Duodenal mucosa (tissue), 2 donors: ENCODE data around the gene HECTD3.
"Not testable (repeated sequence)": the region's sequence is repeated elsewhere in the genome, so short reads cannot be mapped to it uniquely, and the experiment has no call there.

ENCODE experiments used
- H3K27ac ChIP-seq: one replicate; pipeline ENCODE4 v1.7.0; 2013; ENCODE audit warnings: low read depth, low read length
- H3K27me3 ChIP-seq, 2 donors: one replicate each; pipeline ENCODE4 v1.7.0; 2013; ENCODE audit warnings: low read length in 2 of 2, control low read depth in 1 of 2; ENCODE audit not compliant: insufficient read depth in 2 of 2, control insufficient read depth in 1 of 2
- H3K36me3 ChIP-seq, 2 donors: one replicate each; pipeline ENCODE4 v1.7.0; 2013; ENCODE audit warnings: low read length in 2 of 2, control low read depth in 1 of 2; ENCODE audit not compliant: insufficient read depth in 2 of 2, control insufficient read depth in 1 of 2
- H3K4me1 ChIP-seq, 2 donors: one replicate each; pipeline ENCODE4 v1.7.0; 2013; ENCODE audit warnings: low read length in 2 of 2, control low read depth in 1 of 2; ENCODE audit not compliant: insufficient read depth in 2 of 2, control insufficient read depth in 1 of 2
- H3K4me3 ChIP-seq, 2 donors: one replicate each; pipeline ENCODE4 v1.7.0; 2013; ENCODE audit warnings: low read length in 2 of 2, low read depth in 1 of 2
- H3K9ac ChIP-seq, 2 donors: one replicate each; pipeline ENCODE4 v1.7.0; 2013; ENCODE audit warnings: low read length in 2 of 2, low read depth in 1 of 2
- H3K9me3 ChIP-seq, 2 donors: one replicate each; pipeline ENCODE4 v1.7.0; 2013; ENCODE audit warnings: low read length in 2 of 2, control low read depth in 1 of 2; ENCODE audit not compliant: control insufficient read depth in 1 of 2

The HECTD3 gene

DNA sequence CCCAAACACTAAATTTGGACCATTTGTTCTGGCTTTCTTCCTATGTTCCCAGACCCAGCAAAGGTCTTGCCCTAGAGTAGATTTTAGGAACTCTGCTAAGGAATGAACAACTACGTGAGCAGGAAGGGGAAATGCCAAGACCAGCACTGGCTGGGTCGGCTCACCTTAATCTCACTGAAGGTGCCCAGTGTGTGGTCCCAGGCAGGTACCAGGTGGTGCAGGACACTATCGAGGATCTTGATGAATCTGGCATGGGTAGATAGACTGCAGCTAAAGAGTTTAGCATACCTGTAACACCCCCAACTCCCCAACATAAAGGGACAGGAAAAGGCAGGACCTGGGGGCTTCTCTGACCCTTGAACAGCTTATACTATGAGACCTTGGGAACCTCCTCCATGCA is 3.0 kb downstream of the HECTD3 start:
- peaks cover 23 to 32% of the 10 kb centered on the region in 2 donors for H3K4me1 ChIP-seq
- H3K4me3 ChIP-seq, result no peak overlapping the region
- H3K27me3 ChIP-seq, result no peaks in the 10 kb centered on the region
- H3K9ac ChIP-seq, result no peak overlapping the region
- H3K27ac ChIP-seq, result no peak overlapping the region
- H3K9me3 ChIP-seq, result no peaks in the 10 kb centered on the region
- peaks cover 61 to 65% of the 10 kb centered on the region in 2 donors for H3K36me3 ChIP-seq

DNA sequence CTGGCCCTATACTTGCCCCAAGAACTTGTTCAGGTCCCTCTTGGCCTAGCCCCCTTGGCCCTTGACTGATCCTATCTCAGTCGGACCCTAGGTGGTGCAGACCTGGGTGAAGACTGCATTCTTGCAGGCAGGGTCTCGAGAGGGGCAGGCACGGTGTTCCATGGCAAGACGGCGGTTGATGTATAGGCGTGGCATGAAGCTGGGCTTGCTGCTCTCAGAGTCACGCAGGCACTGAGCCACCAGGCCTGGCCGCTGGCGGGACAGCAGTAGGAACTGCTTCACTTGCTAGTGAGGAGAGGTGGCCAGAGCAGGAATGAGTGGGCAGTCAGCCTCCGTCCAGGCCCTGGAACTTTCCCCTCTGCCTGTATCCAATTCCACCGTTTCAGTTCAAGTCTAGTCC is 3.8 kb downstream of the HECTD3 start:
- no peaks in the 10 kb centered on the region for H3K9me3 ChIP-seq
- H3K9ac ChIP-seq, result no peak overlapping the region
- H3K36me3 ChIP-seq, result peaks cover 68 to 73% of the 10 kb centered on the region in 2 donors
- peaks cover 24 to 26% of the 10 kb centered on the region in 2 donors for H3K4me1 ChIP-seq
- H3K27me3 ChIP-seq, result no peaks in the 10 kb centered on the region
- H3K27ac ChIP-seq, result no peak overlapping the region
- H3K4me3 ChIP-seq, result no peak overlapping the region

DNA sequence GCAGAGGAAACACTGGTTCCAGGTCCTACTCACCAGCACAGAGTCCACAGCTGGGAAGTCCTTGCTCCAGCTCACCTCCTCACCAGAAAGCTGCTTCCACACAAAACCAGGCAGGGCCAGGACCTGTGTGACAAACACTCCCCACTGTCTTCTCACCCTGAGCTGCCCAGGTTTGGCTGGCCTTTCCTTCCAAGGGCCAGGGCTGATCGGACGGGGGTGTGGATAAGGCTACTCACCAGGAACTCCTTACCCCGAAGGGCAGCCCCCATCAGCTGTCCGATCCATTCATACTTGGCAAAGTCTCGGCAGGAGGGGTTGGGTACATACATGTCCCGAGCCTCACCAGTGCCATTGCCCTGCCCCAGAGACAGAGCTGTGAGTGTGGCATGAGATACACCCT is 5.4 kb downstream of the HECTD3 start:
- no peak overlapping the region for H3K27ac ChIP-seq
- no peaks in the 10 kb centered on the region for H3K9me3 ChIP-seq

DNA sequence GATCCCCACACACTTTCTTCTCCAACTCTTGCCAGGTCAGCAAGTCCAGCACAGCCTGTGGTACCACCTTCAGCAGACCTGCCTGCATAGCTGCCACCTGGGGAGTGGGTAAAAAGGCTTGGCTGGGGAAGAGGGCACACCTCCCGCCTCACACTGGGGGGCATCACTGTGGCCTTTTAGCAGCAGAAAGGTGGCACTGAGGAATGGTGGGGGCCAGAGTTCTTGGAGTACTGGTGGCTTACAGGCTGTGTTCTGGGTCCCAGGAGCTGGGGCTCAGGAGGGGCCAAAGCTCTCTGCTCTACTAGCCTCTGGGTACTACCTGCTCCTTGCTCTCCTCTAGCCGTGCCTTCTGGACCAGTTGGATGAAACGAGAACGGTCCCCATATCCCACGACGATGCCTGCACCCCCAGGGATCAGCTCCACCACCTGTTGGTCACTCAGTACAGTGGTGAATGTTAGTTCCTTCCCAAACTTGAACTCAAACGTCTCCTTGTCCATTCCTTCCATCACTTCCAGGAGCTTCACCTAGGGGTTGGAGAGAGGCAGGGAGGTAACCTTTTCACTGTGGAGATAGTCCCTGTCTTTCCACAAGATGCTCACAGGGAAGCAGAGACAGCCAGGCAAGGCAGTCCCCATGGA is 6.7 kb downstream of the HECTD3 start:
- Histone ChIP-seq H3K9me3 (no peaks in the 10 kb centered on the region), H3K36me3 (peaks cover 68 to 80% of the 10 kb centered on the region in 2 donors), H3K4me3 (no peak overlapping the region), H3K27me3 (no peaks in the 10 kb centered on the region), H3K9ac (no peak overlapping the region), H3K4me1 (peaks cover 4 to 14% of the 10 kb centered on the region in 2 donors), H3K27ac (no peak overlapping the region)

More for the DNA sequence above, 5.4 kb downstream of the HECTD3 start:
- Histone ChIP-seq H3K4me1 (peaks cover 16 to 20% of the 10 kb centered on the region in 2 donors), H3K36me3 (peaks cover 72 to 84% of the 10 kb centered on the region in 2 donors), H3K27me3 (no peaks in the 10 kb centered on the region), H3K4me3 (no peak overlapping the region), H3K9ac (no peak overlapping the region)

DNA sequence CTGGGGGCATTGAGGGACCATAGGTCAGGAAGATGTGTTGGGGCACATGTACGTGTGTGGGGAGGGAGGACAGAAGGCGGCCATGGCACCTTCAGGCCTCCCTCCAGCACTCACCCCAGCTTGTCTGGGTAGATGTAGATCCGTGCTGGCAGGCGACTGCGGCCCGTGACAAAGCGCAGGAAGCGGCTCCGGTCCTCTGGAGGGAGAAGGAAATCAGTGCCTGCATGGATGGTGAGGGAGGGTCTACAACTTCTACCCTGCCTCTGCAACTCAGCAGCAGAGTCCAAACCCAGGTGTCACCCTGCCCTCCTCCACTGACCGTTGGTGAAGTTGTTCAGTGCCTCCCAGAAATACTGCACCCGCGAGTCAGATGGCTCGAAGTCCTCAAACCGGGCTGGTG is 7.4 kb downstream of the HECTD3 start:
- H3K4me1 ChIP-seq, result peaks cover 0 to 13% of the 10 kb centered on the region in 2 donors
- no peaks in the 10 kb centered on the region for H3K27me3 ChIP-seq
- peaks cover 62 to 74% of the 10 kb centered on the region in 2 donors for H3K36me3 ChIP-seq
- no peak overlapping the region for H3K4me3 ChIP-seq
- no peak overlapping the region for H3K27ac ChIP-seq
- no peak overlapping the region for H3K9ac ChIP-seq
- H3K9me3 ChIP-seq, result no peaks in the 10 kb centered on the region

DNA sequence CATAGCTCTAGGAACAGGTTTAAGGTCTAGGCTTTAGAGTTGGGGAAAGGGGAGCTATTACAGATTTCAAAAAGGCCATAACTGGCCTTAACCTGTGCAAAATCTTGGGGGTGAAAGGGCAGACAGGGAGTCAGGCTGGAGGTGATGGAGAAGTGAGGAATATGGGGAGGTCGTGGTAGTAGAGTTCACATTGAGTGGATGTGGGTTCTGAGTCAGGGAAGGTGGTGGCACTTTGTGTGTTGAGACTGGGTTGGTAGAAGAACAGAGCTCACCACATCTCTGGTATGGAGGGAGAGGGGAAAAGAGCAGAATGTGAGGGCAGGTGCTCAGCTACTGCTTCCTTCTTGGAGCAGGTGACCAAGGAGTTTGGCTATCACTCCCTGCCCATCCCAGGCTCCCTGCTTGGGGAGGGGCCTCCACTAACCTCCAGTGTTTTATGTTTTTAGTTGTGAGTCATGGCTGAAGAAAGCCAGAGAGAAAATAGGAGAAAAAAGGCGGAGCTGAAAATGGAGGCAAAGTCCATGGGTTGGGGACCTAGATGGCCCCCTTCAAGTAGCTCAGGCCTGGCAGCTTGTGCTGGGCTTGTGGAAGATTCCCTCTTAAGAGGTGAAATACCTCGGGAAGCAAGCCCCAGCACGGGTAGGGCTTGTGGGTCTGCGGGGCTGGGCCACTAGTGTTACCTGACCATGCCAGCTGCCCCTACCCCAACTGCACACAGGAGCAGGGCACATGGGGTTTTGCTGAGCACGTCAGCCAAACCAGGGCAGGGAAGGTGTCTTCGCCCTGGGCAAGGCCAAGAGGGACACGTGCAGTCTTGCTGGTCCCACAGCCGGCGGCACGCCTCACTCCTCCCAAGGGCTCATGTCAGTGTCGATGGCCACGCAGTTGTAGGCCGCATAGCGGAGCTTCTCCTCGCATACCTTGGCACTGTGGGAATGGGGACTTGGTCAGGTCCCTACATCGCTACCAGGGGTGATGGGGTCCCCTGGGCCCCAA is 8.2 kb downstream of the HECTD3 start:
- H3K9me3 ChIP-seq, result no peaks in the 10 kb centered on the region
- no peak overlapping the region for H3K27ac ChIP-seq
- H3K4me3 ChIP-seq, result no peak overlapping the region
- no peaks in the 10 kb centered on the region for H3K27me3 ChIP-seq
- H3K36me3 ChIP-seq, result peaks cover 54 to 66% of the 10 kb centered on the region in 2 donors
- H3K9ac ChIP-seq, result no peak overlapping the region
- H3K4me1 ChIP-seq, result peaks cover 0 to 13% of the 10 kb centered on the region in 2 donors

DNA sequence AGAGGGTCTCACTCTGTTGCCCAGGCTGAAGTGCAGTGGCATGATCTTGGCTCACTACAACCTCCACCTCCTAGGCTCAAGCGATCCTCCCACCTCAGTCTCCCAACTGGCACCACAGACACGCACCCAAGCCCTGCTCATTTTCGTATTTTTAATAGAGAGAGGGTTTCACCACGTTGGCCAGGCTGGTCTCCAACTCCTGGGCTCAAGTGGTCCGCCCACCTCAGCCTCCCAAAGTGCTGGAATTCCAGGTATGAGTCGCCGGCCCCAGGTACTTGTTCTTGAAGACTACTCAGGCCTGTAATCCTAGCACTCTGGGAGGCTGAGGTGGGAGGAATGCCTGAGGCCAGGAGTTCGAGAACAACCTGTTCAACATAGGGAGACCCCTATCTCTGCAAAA is 9.5 kb downstream of the HECTD3 start:
- H3K36me3 ChIP-seq, result peaks cover 40 to 52% of the 10 kb centered on the region in 2 donors
- H3K4me1 ChIP-seq, result peaks cover 0 to 13% of the 10 kb centered on the region in 2 donors
- not testable (repeated sequence) for H3K4me3 ChIP-seq, H3K9ac ChIP-seq, H3K27ac ChIP-seq, H3K9me3 ChIP-seq, H3K27me3 ChIP-seq

DNA sequence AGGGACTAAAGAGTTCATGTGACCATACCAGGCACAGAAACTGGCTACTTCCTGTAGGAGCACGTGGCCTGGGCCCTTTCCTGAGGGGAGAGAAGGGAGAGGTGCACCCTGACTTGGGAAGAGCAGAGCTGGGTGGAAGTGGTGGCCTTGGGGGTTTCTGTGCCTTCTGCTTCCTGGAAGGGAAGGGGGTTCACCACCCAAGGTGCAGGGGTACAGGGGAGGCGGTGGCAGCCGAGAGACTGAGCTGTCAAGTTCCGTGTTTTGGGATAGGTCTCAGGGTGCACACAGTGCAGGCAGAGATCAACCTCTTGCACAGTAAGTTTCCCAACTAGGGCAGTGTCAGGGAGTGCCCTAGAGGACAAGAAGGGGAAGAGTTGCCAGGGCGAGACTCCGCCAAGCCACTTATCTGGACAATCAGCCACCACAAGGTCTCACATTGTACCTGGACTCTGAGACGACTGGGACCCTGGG is 10.1 kb downstream of the HECTD3 start:
- H3K27ac ChIP-seq, result no peak overlapping the region

DNA sequence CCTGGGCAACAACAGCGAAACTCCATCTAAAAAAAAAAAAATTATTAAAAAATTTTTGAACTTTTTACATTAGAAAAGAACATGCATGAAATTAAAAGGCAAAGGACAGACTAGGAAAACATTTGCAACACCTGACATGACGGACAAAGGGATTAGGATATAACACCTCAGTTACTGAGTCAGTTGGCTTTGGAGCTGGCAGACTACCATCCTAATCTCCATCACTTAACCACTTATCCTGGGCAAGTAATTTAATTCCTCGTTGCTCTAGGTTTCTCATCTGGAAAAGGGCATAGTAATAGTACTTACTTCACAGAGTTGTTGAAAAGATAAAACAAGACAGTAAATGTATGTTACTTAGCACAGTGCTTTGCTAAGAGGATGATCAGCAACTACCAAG is 11.9 kb downstream of the HECTD3 start:
- Histone ChIP-seq H3K9ac (no peak overlapping the region), H3K36me3 (peaks cover 22 to 30% of the 10 kb centered on the region in 2 donors), H3K4me1 (peaks cover 0 to 13% of the 10 kb centered on the region in 2 donors), H3K27ac (no peak overlapping the region), H3K4me3 (no peak overlapping the region), H3K27me3 (no peaks in the 10 kb centered on the region), H3K9me3 (no peaks in the 10 kb centered on the region)

More for the DNA sequence above, 10.1 kb downstream of the HECTD3 start:
- Histone ChIP-seq H3K4me1 (peaks cover 0 to 13% of the 10 kb centered on the region in 2 donors), H3K36me3 (peaks cover 40 to 49% of the 10 kb centered on the region in 2 donors), H3K27me3 (no peaks in the 10 kb centered on the region), H3K9me3 (no peaks in the 10 kb centered on the region), H3K9ac (no peak overlapping the region), H3K4me3 (no peak overlapping the region)
